GM21526 (cell line): Measurements from ENCODE around the gene STARD3NL.
"Not testable (repeated sequence)": the region's sequence is repeated elsewhere in the genome, so short reads cannot be mapped to it uniquely, and the experiment has no call there.

Experiments
- ATAC-seq: cut with Tn5 transposase; IDR thresholded peaks from one replicate; pipeline ENCODE4 v1.9.1; 2021; ENCODE audit warnings: moderate library complexity; ENCODE audit not compliant: unreplicated experiment, low FRiP score

Gene STARD3NL

GRCh38 chr7:38262026-38262425 lies 84.0 kb downstream of the STARD3NL start:
- not testable (repeated sequence) for ATAC-seq

GRCh38 chr7:38262545-38262944 lies 84.5 kb downstream of the STARD3NL start:
- ATAC-seq = no peak

DNA sequence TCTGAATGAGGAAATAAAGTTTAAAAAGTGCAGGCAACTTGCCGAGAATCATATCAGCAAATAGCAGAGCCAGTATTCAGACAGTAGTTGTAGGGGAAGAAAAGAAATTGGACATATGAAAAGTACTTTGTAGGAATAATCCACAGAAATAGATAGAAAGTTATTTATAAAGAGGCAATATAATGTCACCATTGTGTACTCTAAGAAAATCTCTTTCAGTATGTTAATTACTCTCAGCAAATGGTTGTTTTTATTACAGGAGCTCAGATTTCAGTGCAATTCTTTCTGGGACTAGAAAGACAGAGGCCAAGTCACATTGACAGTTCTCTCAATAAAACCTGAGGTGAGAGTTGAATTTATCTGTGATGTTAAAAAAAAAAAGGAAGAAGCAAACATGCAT lies 85.2 kb downstream of the STARD3NL start:
- not testable (repeated sequence) for ATAC-seq

DNA sequence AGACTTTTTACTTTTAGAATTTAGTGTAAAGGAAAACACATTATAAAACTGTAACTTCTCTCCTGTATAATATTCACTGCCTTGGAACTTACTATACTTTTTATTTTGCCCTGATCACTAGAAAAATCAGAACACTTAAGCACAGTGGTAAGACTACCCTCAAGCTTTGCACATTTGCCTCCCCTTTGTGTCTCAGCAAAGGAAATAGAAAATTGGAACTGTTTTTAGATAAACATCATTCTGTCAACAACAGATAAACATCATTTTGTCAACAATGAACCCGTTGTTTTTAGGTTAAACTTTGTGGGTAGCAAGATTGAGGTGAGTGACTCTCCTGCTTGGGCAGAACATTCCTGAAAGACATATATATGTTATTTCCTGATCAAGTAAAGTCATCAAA lies 86.6 kb downstream of the STARD3NL start:
- ATAC-seq = not testable (repeated sequence)

DNA sequence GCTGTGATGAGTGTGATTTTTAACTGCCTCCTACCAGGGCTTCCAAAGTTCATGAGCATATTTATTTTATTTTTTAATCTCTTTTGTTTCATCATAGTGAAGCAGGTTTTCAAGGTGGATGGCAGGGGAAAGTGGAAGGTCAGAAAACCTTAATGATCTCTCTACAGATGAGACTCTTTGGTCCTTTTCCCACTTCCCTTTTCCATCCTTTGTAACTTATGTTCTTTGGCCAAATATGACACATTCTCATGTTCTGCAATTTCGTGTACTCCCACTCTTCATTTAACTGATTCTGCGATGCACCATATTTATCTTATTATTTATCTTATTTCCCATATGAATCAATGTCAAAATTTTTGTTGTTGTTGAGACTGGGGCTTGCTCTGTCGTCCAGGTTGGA lies 87.9 kb downstream of the STARD3NL start:
- ATAC-seq = not testable (repeated sequence)

GRCh38 chr7:38269704-38270346 lies 91.8 kb downstream of the STARD3NL start:
- not testable (repeated sequence) for ATAC-seq

DNA sequence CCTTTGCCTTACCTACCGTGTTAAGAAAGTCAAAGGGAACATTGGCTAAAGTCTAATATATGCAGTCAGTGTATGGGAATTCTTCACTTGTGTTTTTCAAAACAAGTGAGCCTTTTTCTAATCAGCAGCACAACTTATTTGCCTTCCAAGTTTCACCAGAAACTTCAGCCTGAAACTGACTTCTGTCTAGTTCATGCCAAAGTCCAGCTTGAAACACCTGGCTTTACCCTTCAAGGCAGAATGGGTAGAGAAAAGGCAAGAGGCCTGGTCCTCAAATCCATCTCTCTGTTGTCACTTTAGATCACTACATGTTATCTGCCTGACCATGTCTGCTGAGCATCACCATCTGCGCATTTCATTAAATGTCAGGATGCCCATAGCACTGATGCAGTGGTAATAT lies 92.4 kb downstream of the STARD3NL start:
- ATAC-seq = not testable (repeated sequence)

GRCh38 chr7:38273286-38273995 lies 95.4 kb downstream of the STARD3NL start, which contains the start of gene TARP:
TSS of gene TARP (minus strand) at chr7:38273636.
- ATAC-seq = no peak

DNA sequence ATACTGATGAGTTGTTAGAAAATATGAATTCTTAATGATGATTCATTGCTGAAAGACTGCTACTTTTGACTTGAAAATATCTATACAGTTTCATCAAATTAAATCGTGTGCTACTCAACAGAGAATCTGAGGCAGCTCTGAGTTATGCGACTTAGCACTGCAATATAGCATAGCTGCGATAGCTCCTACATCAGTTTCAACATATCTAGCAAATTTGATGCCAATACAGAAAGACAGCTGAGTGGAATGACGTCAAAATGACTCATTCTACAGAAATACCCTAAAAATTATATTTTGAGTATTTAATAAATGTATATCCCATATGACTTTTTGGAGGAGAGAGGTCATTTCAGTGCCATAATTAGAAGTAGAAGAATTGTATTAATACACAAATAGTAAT lies 96.4 kb downstream of the STARD3NL start:
- no peak for ATAC-seq

GRCh38 chr7:38274927-38275620 lies 97.0 kb downstream of the STARD3NL start:
- ATAC-seq = no peak

DNA sequence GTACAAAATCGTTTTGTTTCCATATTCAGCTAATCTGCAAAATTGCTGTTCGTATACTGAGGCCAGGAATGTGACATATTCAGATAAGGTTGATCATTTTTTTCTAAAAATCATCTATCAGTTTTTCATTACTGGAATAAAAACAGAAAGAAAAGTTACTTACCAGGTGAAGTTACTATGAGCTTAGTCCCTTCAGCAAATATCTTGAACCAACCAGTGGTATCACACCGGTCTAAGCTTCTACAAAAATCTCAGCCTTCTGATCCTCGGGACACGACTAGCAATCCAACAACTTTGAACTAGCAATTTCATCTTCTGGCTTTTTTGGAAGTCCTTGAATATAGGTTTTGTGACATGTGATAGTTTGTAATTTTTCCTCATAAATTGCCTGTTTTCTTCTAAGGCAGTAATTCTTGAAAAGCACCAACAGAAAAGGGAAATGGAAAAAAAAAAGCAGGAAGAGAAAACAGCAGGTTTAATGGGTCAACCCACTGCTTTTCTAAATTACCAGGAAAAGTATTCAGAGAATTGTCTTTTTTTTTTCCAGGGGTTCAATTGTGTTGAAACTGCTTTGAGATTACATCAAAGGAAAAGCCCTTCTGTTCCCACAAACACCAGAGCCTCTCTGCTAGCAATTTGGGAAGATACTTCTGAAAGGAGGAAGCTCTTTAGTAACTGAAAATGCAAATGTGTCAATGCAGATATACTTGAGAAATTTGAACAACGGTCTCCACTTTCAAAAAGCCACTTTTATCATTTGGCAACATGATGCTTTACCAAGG lies 98.2 kb downstream of the STARD3NL start:
- no peak for ATAC-seq

- no peak for ATAC-seq
Measured at GRCh38 chr7:38280000-38280399, 102.0 kb downstream of the STARD3NL start.
